Measurements from ENCODE around the gene CACNA1H.

DNA sequence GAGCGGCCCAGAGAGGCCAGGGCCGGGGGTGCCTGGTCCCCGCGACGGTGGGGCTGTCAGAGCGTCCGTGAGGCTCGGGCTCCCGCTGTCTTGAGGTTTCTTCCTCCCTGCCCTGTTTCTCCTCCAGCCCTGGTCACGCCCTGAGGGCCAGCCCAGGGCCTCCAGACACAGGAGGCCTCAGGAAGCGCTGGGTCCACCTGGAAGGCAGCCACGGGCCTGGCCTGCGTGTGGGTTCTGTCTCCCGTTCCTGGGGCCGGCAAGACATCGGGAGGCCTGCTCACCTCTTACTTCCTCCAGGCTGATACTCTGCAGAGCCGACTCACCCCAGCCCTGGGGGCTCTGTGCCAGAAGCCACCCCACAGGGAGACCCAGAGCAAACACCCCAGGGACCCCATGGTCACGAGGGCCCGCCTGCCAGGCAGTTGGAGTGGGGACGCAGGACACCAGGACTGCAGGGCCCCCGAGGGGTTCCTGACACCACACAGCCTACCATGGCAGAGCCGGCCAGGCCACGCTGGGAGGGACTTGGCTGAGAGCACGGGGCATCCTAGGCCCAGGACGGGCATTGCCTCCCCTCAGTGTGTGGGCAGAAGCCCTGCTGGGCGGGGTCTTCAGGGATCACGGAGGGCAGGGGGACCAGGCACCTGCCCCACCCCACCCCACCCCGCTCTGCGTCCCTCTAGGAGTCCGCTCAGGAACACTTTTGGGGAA, 18.9 kb upstream of the CACNA1H start:
- TF ChIP-seq, protein P1, sequence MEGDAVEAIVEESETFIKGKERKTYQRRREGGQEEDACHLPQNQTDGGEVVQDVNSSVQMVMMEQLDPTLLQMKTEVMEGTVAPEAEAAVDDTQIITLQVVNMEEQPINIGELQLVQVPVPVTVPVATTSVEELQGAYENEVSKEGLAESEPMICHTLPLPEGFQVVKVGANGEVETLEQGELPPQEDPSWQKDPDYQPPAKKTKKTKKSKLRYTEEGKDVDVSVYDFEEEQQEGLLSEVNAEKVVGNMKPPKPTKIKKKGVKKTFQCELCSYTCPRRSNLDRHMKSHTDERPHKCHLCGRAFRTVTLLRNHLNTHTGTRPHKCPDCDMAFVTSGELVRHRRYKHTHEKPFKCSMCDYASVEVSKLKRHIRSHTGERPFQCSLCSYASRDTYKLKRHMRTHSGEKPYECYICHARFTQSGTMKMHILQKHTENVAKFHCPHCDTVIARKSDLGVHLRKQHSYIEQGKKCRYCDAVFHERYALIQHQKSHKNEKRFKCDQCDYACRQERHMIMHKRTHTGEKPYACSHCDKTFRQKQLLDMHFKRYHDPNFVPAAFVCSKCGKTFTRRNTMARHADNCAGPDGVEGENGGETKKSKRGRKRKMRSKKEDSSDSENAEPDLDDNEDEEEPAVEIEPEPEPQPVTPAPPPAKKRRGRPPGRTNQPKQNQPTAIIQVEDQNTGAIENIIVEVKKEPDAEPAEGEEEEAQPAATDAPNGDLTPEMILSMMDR (IDR thresholded peaks at IDR 0.05), result no peak
- no peak for TF ChIP-seq EP300 (IDR thresholded peaks at IDR 0.05; ENCODE audit: low read depth)
